GM10266 (cell line): ENCODE measurements around the gene SLC43A1.

Source experiments
- DNase-seq: peaks from one replicate; pipeline ENCODE4 v3.0.0; 2012; ENCODE audit errors: extremely low spot score
- TF ChIP-seq, protein P1 (sequence below): IDR thresholded peaks from 2 replicates; pipeline ENCODE4 v1.5.1; 2012; ENCODE audit warnings: mild to moderate bottlenecking, low read depth; ENCODE audit not compliant: control insufficient read depth, insufficient read depth; ENCODE audit errors: missing control alignments

The SLC43A1 gene

DNA sequence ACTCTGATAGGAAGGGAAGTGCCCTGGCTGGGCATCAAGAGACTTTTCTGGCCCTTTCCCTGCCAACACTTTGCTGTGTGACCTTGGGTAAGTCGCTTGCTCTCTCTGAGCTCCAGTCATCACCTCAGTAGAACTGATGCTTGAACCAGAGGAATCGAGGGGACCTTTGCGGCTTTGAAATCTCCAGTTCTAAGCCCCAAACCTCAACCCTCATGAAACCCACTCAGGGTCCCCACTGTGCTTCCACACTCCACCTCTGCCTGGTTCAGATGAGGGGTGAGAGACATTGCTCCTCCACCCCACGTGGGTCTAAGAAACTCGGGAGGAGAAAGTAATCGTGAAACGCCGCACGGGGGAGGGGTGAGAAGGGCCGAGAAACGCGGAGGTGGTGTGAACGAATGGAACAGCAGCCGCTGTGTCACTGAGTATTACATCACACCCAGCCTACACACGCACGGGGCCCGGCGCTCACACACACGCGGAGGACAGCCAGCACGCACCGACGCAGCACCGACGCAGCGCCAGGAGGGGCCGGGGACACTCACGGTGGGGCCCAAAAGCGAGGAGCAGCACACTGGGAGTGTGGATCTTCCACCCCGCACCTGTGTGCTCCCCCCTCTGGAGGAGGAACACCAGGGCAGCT is 50.8 kb downstream of the SLC43A1 start:
- TF ChIP-seq, protein P1, sequence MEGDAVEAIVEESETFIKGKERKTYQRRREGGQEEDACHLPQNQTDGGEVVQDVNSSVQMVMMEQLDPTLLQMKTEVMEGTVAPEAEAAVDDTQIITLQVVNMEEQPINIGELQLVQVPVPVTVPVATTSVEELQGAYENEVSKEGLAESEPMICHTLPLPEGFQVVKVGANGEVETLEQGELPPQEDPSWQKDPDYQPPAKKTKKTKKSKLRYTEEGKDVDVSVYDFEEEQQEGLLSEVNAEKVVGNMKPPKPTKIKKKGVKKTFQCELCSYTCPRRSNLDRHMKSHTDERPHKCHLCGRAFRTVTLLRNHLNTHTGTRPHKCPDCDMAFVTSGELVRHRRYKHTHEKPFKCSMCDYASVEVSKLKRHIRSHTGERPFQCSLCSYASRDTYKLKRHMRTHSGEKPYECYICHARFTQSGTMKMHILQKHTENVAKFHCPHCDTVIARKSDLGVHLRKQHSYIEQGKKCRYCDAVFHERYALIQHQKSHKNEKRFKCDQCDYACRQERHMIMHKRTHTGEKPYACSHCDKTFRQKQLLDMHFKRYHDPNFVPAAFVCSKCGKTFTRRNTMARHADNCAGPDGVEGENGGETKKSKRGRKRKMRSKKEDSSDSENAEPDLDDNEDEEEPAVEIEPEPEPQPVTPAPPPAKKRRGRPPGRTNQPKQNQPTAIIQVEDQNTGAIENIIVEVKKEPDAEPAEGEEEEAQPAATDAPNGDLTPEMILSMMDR: no peak
- no peak for DNase-seq

DNA sequence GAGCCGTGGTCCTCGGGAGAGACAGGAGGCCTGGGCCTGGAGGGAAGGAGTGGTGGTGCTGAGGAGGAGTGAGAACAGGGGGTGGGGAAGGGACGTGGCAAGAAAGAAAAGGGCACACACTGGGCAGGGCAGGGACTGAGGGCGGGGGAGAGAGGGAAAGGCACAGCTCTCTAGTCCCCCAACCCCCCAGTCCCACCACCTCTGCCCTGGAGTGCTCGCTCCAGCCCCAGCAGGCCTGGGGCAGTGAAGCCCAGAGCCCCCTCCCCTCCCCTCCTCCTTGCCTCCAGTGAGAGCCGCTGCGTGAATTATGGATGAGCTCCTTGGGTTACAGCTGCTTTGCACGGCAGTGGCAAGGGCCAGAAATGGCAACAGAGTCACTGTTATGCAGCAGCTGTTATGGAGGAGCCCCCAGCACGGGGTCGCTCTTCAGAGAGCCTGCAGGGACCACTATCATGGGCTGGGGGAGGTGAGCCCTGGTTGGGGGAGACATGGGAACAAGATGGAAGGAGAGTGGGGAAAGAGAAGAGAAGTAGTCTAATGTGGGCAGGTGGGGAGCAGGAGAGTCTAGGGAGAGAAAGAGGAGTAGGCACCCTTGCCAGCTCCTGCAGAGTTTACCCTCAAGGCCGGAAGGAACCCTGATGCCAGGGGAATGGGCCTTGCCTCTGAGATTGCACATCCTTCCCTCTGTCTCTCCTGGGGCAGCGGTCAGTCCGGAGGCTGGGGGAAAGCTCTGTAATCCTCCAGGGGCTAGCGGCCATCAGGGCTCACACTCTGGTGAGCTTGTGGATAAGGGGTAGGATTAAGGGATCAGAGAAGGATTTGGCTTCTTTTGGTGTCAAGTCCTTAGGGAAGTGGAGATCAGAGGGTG is 51.6 kb downstream of the SLC43A1 start:
- DNase-seq: no peak
- TF ChIP-seq, protein P1: no peak

DNA sequence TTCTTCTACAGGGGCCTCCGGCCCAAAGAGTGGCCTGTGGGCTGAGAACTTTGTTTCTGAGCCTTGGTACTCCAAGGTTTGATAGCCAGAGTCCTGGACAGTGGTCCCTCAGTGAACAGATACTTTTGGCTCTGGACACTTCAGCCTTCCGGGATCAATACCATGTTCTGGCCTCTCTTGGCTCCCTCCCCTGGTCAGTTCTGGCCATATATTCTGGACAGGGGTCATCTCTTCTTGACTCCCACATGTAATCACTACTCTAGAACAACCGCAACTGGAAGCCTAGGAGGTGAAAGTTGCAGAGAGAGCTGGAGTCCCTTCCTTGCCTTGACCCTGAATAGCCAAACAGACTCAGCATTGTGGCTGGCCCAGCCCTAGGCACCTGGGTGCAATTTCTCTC is 52.9 kb downstream of the SLC43A1 start:
- TF ChIP-seq, protein P1: no peak
- no peak for DNase-seq

DNA sequence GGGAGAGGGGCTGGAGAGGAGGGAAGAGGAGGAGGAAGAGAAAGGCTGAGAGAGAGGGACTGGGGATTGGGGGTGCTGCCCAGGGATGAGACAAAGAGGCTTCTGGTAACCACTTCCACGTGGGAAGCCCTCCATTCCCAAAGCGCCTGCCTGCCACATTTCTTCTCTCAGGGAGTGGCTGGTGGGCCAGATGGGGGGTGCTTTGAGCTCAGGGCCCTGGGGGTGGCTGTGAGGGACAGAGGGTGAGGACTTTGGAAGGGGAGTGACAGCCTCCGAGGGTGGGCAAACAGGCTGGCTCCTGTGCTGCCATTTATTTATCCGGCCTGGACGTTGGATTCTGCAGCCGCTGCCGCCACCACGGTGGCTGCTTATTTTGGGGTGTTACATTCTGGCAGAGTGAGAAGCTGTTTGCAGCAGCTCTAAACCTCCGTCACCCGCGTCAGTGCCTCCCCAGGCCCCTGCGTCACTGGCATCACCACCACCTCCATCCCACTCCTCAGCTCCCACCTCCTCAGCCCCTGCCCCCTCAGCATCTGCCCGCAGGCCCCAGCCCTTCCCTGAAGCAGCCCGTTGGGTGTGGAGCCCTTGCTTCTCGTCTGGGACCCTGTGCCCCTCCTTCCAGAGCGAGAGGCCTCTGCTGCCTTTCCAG is 53.5 kb downstream of the SLC43A1 start:
- TF ChIP-seq, protein P1: no peak
- no peak for DNase-seq

DNA sequence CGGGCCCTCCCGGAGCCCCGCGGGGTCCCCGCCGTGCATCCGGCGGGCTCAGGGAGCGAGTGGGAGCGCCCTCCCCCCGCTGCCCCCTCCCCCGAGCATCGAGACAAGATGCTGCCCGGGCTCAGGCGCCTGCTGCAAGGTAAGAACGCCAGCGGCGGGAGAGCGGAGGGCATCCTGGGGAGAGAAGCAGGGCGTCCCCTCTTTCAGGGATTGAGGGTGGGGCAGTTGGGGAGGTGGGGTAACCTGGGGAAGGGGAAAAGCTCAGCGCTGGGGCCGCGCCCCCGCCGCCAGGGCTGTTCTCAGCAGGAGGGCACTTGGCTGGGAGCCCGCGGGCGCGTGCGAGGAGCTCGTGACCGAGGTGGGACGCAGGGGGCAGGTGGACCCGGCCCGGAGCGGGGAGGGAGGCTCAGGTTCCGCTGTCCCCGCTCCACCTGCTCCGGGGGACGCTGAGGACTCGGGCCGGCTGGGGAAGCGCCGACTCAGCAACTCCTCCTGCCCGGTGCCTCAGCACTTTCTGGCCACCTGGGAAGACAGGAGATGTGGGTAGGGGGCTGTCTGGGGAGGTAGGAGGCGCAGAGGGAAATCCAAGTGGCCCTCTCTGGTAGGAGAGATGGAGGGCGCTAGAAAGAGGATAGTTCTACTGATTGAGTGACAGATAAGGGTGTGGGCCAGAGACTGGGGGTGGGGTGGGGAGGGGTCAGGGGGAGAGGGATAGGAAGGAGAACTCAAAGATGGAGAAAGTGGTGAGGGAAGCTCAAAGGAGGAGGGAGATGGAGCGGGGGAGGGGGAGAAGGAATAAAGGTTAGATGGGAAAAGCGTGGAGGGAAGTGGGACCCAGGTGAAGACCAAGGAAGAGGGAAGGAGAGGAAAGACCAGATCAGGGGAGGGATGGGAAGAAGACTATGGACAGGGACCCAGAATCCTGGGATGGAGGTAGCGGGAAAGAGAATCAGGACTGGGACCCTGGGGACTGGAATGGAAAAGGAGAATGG is 54.4 kb downstream of the SLC43A1 start:
- no peak for DNase-seq
- TF ChIP-seq, protein P1: no peak

DNA sequence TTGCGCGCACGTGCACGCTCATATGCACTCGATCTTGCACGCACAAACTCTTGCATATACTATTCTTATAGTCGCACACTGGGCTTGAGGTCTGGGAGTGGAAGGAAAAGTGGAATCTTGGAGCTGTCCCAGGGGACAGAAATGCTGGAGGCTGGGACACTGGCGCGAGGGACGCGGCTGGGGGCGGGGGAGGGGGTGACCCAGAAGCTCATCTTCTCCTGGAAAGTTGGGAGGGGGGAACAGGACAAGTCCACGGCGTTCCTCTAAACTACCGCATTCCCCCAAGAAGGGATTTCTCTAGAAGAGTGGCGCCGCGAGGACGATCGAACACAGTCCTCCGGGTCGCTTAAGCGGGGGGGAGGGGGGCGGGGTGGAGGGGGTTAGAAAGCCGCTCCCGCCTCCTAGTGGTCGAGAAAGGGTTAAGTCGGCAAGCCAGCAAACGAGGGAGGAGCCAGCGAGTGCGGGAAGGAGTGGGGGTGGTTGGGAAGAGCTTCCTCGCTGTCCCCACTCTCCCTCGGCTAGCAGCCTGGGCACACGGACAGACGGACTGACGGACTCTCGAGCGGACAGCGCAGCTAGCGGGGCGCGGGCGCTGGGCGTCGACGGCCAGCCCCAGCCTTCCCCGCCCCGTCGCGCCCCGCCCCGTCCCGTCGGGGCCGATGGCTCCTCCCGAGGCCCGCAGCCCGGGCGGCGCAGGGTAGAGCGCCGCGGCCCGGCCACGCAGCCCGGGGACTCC is 55.3 kb downstream of the SLC43A1 start, which contains the start of gene RTN4RL2:
Gene RTN4RL2, plus strand, starts transcription at position 507 of the 736 bp plus-strand sequence. CDS start 338 bp downstream, outside the sequence.
- TF ChIP-seq, protein P1: peak; percentile 50
- DNase-seq: peak; percentile 89
